NCI-H446 (cell line): Measurements from ENCODE around the gene EPG5.
"Not testable (repeated sequence)": the region's sequence is repeated elsewhere in the genome, so short reads cannot be mapped to it uniquely, and the experiment has no call there.

ENCODE experiments used
- DNase-seq, 2 experiments: peaks; one replicate each; lab custom pipeline; 2025; lab: John Stamatoyannopoulos, UW

The EPG5 gene

GRCh38 chr18:45978084-45978483 lies 11.0 kb upstream of the EPG5 start:
- no peak for DNase-seq

GRCh38 chr18:45976974-45977373 lies 9.8 kb upstream of the EPG5 start:
- DNase-seq, result no peak

GRCh38 chr18:45976566-45976965 lies 9.4 kb upstream of the EPG5 start:
- DNase-seq, result no peak

GRCh38 chr18:45974088-45974536 lies 7.0 kb upstream of the EPG5 start:
- DNase-seq, result peak; percentile 36 to 66

GRCh38 chr18:45964913-45965312 lies 2.2 kb downstream of the EPG5 start:
- DNase-seq, result not testable (repeated sequence)

GRCh38 chr18:45962866-45963265 lies 4.3 kb downstream of the EPG5 start:
- DNase-seq, result no peak

GRCh38 chr18:45962461-45962860 lies 4.7 kb downstream of the EPG5 start:
- no peak for DNase-seq

GRCh38 chr18:45959484-45959883 lies 7.6 kb downstream of the EPG5 start:
- not testable (repeated sequence) for DNase-seq

GRCh38 chr18:45958730-45959129 lies 8.4 kb downstream of the EPG5 start:
- DNase-seq, result no peak

GRCh38 chr18:45958027-45958426 lies 9.1 kb downstream of the EPG5 start:
- no peak for DNase-seq

- DNase-seq, result no peak
Observed at GRCh38 chr18:45957100-45957499, 10.0 kb downstream of the EPG5 start.

GRCh38 chr18:45954070-45954934 lies 12.8 kb downstream of the EPG5 start:
- no peak for DNase-seq

GRCh38 chr18:45951016-45951714 lies 16.0 kb downstream of the EPG5 start:
- no peak for DNase-seq

GRCh38 chr18:45945669-45946068 lies 21.5 kb downstream of the EPG5 start:
- DNase-seq, result no peak

- DNase-seq, result no peak
Observed at GRCh38 chr18:45940724-45941123, 26.4 kb downstream of the EPG5 start.

GRCh38 chr18:45939236-45939635 lies 27.9 kb downstream of the EPG5 start:
- no peak for DNase-seq

- no peak for DNase-seq
Observed at GRCh38 chr18:45938488-45938935, 28.6 kb downstream of the EPG5 start.

- no peak for DNase-seq
Observed at GRCh38 chr18:45935591-45936335, 31.4 kb downstream of the EPG5 start.

GRCh38 chr18:45932708-45933107 lies 34.4 kb downstream of the EPG5 start:
- no peak for DNase-seq

- no peak for DNase-seq
Observed at GRCh38 chr18:45930963-45931362, 36.2 kb downstream of the EPG5 start.

GRCh38 chr18:45926691-45927090 lies 40.4 kb downstream of the EPG5 start:
- no peak for DNase-seq

GRCh38 chr18:45926085-45926484 lies 41.0 kb downstream of the EPG5 start:
- no peak for DNase-seq
